Adipocyte (in vitro differentiated cells): ENCODE measurements around the gene SYCE3.

Experiments
- DNase-seq: peaks from one replicate; pipeline ENCODE4 v3.0.0-alpha.2; 2015; ENCODE audit warnings: low read depth
- H3K27me3 ChIP-seq: replicated peaks from 2 replicates; pipeline ENCODE4 v1.7.0; 2013; ENCODE audit warnings: mild to moderate bottlenecking, low read length, moderate library complexity; ENCODE audit not compliant: control insufficient read depth, insufficient read depth
- H3K36me3 ChIP-seq: 2 replicates; pipeline ENCODE4 v1.7.0; 2013; ENCODE audit warnings: low read length, mild to moderate bottlenecking, moderate library complexity; ENCODE audit not compliant: control insufficient read depth, insufficient read depth, severe bottlenecking
- H3K4me1 ChIP-seq: 2 replicates; pipeline ENCODE4 v1.7.0; 2013; ENCODE audit warnings: mild to moderate bottlenecking, low read length, moderate library complexity; ENCODE audit not compliant: control insufficient read depth, insufficient read depth
- H3K4me3 ChIP-seq: 2 replicates; pipeline ENCODE4 v1.7.0; 2013; ENCODE audit warnings: mild to moderate bottlenecking, low read length, moderate library complexity
- H3K9ac ChIP-seq: 2 replicates; pipeline ENCODE4 v1.7.0; 2013; ENCODE audit warnings: mild to moderate bottlenecking, low read length, moderate library complexity
- H3K9me3 ChIP-seq: 2 replicates; pipeline ENCODE4 v1.7.0; 2013; ENCODE audit warnings: mild to moderate bottlenecking, low read length, moderate library complexity; ENCODE audit not compliant: control insufficient read depth

SYCE3 gene

GRCh38 chr22:50597097-50597496, 34.4 kb upstream of the SYCE3 start:
- Histone ChIP-seq H3K27me3 (peaks cover 13% of the 10 kb centered on the region), H3K9ac (no peak overlapping the region)

GRCh38 chr22:50595189-50595588, 32.5 kb upstream of the SYCE3 start:
- Histone ChIP-seq H3K4me3 (no peak overlapping the region), H3K27me3 (peaks cover 7% of the 10 kb centered on the region), H3K36me3 (peaks cover 6% of the 10 kb centered on the region), H3K9ac (no peak overlapping the region), H3K9me3 (no peaks in the 10 kb centered on the region), H3K4me1 (no peaks in the 10 kb centered on the region)
- no peak for DNase-seq

More at GRCh38 chr22:50597097-50597496, 34.4 kb upstream of the SYCE3 start:
- Histone ChIP-seq H3K4me3 (no peak overlapping the region), H3K36me3 (peaks cover 6% of the 10 kb centered on the region), H3K4me1 (peaks cover 2% of the 10 kb centered on the region), H3K9me3 (no peaks in the 10 kb centered on the region)
- DNase-seq = no peak

GRCh38 chr22:50587407-50587806, 24.7 kb upstream of the SYCE3 start:
- no peaks in the 10 kb centered on the region for H3K36me3 ChIP-seq
- no peak overlapping the region for H3K9ac ChIP-seq
- no peak overlapping the region for H3K4me3 ChIP-seq
- no peaks in the 10 kb centered on the region for H3K9me3 ChIP-seq
- H3K27me3 ChIP-seq = no peaks in the 10 kb centered on the region
- peaks cover 6% of the 10 kb centered on the region for H3K4me1 ChIP-seq
- no peak for DNase-seq

GRCh38 chr22:50586416-50586815, 23.7 kb upstream of the SYCE3 start:
- DNase-seq = no peak
- no peak overlapping the region for H3K9ac ChIP-seq
- H3K4me1 ChIP-seq = peaks cover 13% of the 10 kb centered on the region
- H3K27me3 ChIP-seq = no peaks in the 10 kb centered on the region
- H3K36me3 ChIP-seq = no peaks in the 10 kb centered on the region
- no peak overlapping the region for H3K4me3 ChIP-seq
- no peaks in the 10 kb centered on the region for H3K9me3 ChIP-seq

- Histone ChIP-seq H3K4me3 (no peak overlapping the region), H3K4me1 (peaks cover 15% of the 10 kb centered on the region), H3K9me3 (no peaks in the 10 kb centered on the region), H3K36me3 (no peaks in the 10 kb centered on the region), H3K9ac (no peak overlapping the region), H3K27me3 (no peaks in the 10 kb centered on the region)
- no peak for DNase-seq
Observed at GRCh38 chr22:50585781-50586180, 23.1 kb upstream of the SYCE3 start.

GRCh38 chr22:50585238-50585637, 22.5 kb upstream of the SYCE3 start:
- DNase-seq = no peak
- H3K4me1 ChIP-seq = peaks cover 15% of the 10 kb centered on the region
- H3K9me3 ChIP-seq = no peaks in the 10 kb centered on the region
- no peak overlapping the region for H3K9ac ChIP-seq
- no peaks in the 10 kb centered on the region for H3K36me3 ChIP-seq
- no peak overlapping the region for H3K4me3 ChIP-seq
- H3K27me3 ChIP-seq = no peaks in the 10 kb centered on the region

- H3K9ac ChIP-seq = peak overlapping the region; percentile 98
- H3K27me3 ChIP-seq = no peaks in the 10 kb centered on the region
- H3K4me3 ChIP-seq = no peak overlapping the region
- H3K36me3 ChIP-seq = no peaks in the 10 kb centered on the region
- H3K4me1 ChIP-seq = peaks cover 18% of the 10 kb centered on the region
- no peaks in the 10 kb centered on the region for H3K9me3 ChIP-seq
- no peak for DNase-seq
Observed at GRCh38 chr22:50584106-50585096, 21.7 kb upstream of the SYCE3 start.

- no peak for DNase-seq
- no peaks in the 10 kb centered on the region for H3K27me3 ChIP-seq
- H3K9ac ChIP-seq = peak overlapping the region; percentile 98
- H3K9me3 ChIP-seq = no peaks in the 10 kb centered on the region
- no peaks in the 10 kb centered on the region for H3K36me3 ChIP-seq
- H3K4me3 ChIP-seq = peak overlapping the region; percentile 86
- H3K4me1 ChIP-seq = peaks cover 29% of the 10 kb centered on the region
Observed at GRCh38 chr22:50583294-50583861, 20.7 kb upstream of the SYCE3 start.

- DNase-seq = peak; percentile 100
- Histone ChIP-seq H3K36me3 (no peaks in the 10 kb centered on the region), H3K9me3 (no peaks in the 10 kb centered on the region), H3K4me3 (peak within 1 kb of the TSS; percentile 86), H3K9ac (peak within 1 kb of the TSS; percentile 98), H3K27me3 (no peaks in the 10 kb centered on the region), H3K4me1 (peaks cover 33% of the 10 kb centered on the region)
Observed at GRCh38 chr22:50582493-50583293, 20.0 kb upstream of the SYCE3 start, which contains the start of gene CHKB. Gene CHKB, minus strand, starts transcription at chr22:50582849. Its CDS starts 68 bp downstream, at chr22:50582781.

- no peaks in the 10 kb centered on the region for H3K9me3 ChIP-seq
- H3K9ac ChIP-seq = peak overlapping the region; percentile 98
- peak; percentile 29 for DNase-seq
- no peaks in the 10 kb centered on the region for H3K36me3 ChIP-seq
- H3K4me3 ChIP-seq = peak overlapping the region; percentile 86
- no peaks in the 10 kb centered on the region for H3K27me3 ChIP-seq
- H3K4me1 ChIP-seq = peaks cover 36% of the 10 kb centered on the region
Observed at GRCh38 chr22:50581950-50582492, 19.3 kb upstream of the SYCE3 start.
